Stimulated activated CD8-positive, alpha-beta memory T cell treated with anti-CD3 and anti-CD28 coated beads, Interleukin-2, amount 100 ng/mL, for 48 hours (primary cell): ENCODE results near the gene NOL11.
"Not testable (repeated sequence)": the region's sequence is repeated elsewhere in the genome, so short reads cannot be mapped to it uniquely, and the experiment has no call there.

Source experiments
- DNase-seq, 2 donors: peaks; one replicate each; pipeline ENCODE4 v3.0.0-alpha.2; 2020; ENCODE audit warnings: low read depth in 2 of 2

NOL11 gene

DNA sequence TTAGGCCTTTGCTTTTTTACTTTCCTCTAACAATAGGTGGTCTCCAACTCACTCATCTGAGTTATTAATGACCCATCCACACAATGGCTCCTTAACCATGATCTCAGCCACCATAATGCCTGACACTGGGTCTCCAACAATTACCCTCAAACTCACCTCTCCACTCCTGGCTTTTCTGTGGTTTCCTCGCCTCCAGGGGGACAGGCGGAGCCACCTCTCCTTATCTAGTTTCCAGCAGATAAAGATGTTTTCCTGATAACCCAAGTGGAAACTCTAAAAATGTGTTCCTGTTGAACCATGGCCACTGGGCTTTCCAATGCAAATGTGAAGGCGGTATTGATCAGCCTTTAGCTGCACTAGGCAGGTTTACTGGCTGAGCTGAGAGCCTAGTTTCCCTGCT lies 9.4 kb upstream of the NOL11 start:
- no peak for DNase-seq

DNA sequence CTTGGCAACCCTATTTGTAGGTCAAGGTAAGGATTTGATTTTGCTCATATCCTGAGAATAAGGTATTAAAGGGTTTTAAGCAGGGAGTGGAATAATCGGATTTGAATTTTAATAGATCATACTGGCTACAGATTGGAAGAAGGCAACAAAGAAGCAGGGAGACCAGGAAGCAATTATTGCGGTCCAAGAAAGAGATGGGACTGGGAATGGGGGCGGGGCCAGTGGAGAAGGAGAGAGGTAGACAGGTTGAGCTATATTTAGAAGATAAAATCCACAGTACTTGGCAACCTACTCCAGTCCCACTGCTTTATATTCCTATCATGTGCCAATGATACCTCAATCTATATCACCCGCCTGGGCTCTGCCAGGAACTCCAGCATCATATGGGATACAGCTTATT lies 5.8 kb upstream of the NOL11 start:
- no peak for DNase-seq

- DNase-seq = no peak
Observed at GRCh38 chr17:67712375-67712774, 5.4 kb upstream of the NOL11 start.

DNA sequence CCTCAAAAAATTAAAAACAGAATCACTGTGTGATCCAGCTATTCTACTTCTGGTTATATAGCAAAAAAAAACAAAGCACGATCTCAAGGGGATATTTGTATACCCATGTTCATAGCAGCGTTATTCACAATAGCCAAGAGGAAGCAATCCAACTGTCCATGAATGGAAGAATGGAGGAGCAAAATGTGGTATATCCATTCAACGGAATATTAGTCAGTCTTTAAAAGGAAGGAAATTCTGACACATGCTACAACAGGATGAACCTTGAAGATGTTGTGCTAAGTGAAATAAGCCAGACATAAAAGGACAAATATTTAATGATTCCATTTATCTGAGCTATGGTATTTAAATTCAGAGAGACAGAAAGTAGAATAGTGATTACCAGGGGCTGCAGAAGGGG lies 4.6 kb upstream of the NOL11 start:
- no peak for DNase-seq

GRCh38 chr17:67716405-67716798 lies 1.3 kb upstream of the NOL11 start:
- no peak for DNase-seq

GRCh38 chr17:67717192-67717623 lies 528 bp upstream of the NOL11 start:
- no peak for DNase-seq

DNA sequence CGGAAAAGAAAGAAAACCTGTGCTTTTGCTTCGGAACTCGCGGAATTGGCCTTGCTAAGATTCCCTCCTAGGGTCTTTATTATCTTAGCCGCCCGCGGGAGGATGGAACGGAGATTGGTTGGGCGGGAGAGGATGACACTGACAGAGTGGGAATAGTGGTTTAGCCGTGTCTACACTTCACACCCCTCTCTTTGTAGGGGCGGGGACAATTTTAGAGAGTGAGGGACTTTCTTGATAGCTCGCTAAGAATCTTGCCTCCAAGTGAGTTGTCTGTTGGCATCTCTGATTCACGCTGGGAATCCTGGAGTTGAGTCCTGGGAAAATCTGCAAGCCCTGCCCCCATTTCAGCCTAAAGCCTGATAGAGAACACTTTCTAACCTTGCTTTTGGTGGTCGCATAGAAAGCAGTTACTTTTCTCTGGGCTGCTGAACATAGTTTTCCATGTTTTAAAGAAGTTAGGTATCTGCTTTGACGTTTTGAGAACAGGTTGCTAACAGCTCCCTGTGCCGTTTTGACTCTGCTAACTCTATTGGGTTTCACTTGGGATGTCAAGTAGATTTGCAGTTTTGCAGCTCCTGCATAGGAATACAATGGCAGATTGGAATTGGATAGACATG lies 697 bp downstream of the NOL11 start:
- DNase-seq = peak in 1 of 2 donors; percentile 12

DNA sequence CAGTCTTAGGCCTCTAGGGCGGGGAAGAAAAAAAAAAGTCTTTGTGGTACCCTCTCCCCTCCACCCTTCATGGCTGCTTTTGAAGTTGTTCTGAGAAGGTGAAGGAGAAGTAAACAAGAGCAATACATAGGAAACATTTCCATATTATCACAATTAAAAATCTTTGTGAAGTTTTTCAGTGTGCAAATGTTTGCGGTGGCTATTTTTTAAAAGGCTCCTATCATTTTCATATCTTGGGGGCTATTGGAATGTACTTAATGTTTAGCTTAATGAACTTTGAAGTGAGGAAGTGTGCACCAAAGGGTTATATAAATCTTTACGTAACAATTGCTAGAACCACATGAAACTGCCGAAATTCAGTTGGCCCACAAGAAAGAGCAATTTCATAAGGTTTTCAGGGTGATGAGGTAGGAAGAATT lies 7.6 kb downstream of the NOL11 start:
- no peak for DNase-seq

- DNase-seq = no peak
Observed at GRCh38 chr17:67725807-67726206, 8.1 kb downstream of the NOL11 start.

DNA sequence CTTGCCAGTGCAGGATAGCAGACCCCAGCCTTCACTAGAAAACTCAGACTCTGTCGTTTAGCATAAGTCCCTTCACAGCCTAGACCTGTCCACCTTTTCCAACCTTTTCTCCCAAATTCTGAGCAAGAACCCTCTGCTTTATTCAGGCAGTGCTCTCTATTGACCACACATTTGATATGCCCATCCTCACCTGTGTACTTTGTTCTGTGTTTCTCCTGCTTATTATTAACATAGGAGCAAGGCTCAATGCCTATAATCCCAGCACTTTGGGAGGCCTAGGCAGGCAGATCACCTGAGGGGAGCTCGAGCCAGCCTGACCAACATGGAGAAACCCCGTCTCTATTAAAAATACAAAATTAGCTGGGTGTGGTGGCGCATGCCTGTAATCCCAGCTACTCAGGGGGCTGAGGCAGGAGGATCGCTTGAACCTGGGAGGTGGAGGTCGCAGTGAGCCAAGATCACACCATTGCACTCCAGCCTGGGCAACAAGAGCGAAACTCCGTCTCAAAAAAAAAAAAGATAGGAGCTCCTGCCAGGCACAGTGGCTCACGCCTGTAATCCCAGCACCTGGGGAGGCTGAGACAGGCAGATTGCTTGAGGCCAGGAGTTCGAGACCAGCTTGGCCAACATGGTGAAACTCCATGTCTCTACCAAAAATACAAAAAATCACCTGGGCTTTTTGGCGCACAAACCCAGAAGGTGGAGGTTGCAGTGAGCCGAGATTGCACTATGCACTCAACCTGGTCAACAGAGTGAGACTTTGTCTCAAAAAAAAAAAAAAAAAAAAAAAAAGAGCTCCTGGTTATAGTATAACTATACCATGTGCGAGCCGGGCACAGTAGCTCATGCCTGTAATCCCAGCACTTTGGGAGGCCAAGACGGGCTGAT lies 9.7 kb downstream of the NOL11 start:
- DNase-seq = not testable (repeated sequence)

GRCh38 chr17:67729903-67730302 lies 12.2 kb downstream of the NOL11 start:
- DNase-seq = no peak

GRCh38 chr17:67730731-67731130 lies 13.0 kb downstream of the NOL11 start:
- DNase-seq = no peak

GRCh38 chr17:67733449-67733848 lies 15.7 kb downstream of the NOL11 start:
- no peak for DNase-seq

DNA sequence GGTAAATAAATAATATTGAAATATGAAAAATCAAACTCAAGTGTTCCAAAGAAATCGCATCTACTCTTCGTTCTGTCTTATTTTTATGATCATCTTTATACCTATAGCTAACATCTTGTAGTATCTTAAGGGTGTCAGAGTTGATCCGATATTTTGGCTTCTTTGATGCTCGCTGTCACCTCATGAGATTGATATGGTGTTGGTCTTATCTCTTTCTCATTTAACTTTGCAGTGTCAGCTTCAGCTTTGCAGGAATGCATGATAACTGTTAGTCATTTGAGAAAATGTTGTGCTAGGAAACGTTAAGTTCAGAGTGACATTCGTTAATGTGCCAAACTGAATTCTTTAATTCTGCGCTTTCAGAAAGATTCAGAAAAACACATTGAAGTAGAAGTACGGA lies 19.4 kb downstream of the NOL11 start:
- no peak for DNase-seq

- no peak for DNase-seq
Observed at GRCh38 chr17:67742025-67742424, 24.3 kb downstream of the NOL11 start.

GRCh38 chr17:67746704-67747571 lies 29.2 kb downstream of the NOL11 start:
- DNase-seq = no peak

DNA sequence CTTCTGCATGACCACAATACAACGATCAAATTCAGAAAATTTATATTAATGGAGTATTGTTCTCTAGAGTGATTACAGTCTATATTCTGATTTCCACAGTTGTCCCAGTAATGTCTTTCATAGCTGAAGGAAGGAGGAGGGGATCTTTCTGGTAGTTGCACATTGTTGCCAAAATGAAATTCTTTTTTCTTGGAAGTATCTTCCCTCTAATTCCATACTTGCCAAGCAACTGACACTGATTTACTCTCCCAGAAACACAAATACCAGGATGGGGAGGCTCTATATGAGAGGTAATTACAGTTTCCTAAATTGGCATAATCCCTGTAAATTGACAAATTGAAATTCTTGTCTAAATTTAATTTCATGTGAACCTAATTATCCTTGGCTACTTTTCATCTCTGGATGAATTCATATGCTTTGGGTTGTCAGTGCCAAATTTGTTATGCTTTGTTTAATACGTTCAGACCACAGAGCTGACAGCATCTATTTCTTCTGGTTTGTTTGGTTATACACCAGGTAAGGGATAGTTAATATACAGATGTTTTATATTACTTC lies 30.0 kb downstream of the NOL11 start:
- no peak for DNase-seq

- DNase-seq = no peak
Observed at GRCh38 chr17:67750067-67750466, 32.3 kb downstream of the NOL11 start.

DNA sequence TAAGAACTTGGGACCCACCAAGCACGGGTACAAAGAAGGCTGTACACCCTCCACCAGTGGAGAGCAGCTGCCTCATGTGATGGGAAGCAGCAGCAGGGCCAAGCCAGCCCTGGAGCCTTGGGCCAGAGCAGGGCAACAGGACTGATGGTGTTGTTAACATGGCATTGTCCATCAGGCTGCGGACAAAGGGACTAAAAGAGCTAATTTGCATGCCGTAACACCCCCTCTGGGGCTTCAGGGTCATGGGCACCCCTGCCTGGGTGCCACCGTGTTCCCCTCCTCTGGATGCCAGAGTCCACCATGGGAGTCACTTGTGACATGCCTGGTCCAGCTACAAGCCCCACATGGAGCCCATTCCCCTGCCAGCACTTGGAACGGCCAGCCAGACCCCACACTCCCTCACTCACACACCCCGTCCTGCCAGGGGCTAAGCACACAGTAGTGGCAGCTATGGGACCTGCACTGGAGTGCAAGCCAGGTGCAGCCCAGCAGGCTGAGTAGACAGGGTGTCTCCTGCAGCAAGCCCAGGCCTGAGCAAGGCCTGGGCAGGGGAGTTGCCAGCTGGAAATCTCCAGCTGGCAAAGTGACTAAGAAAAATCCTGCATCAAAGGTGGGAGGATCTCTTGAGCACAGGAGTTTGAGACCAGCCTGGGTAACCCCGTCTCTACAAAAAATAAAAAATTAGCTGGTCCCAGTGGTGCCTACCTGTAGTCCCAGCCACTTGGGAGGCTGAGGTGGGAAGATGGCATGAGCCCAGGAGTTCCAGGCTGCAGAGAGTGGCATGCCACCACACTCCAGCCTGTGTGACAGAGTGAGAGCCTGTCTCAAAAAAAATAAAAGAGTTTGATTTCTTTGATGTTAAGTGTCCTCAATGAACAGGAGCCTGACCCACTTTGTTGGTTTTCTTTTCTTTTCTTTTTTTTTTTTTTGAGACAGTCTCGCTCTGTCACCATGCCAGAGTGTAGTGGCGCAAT lies 33.7 kb downstream of the NOL11 start:
- no peak for DNase-seq

GRCh38 chr17:67752160-67752559 lies 34.4 kb downstream of the NOL11 start:
- DNase-seq = not testable (repeated sequence)

GRCh38 chr17:67753026-67753425 lies 35.3 kb downstream of the NOL11 start:
- no peak for DNase-seq
